K562 (cell line): ENCODE measurements around the gene DUSP9. TPM values are rescaled to one million over a fixed set of nuclear protein-coding genes. Genes with fewer than 3 reads are reported as not detected.

Experiments used
- ATAC-seq: fragments of 200-7000 bp; cut with Tn5 transposase; 3 replicates; pipeline ENCODE4 v1.9.1; 2020; ENCODE audit warnings: moderate library complexity
- BruUV-seq: library from RNA; stranded (reverse); fragments of 400-500 nt; replicated peaks from 2 replicates; lab custom pipeline; 2021; lab: Mats Ljungman, UMichigan
- CTCF ChIA-PET: fragments of 300-600 bp; formaldehyde crosslinking; extraction: SDS; loops from one replicate; lab custom pipeline; 2021; ENCODE audit warnings: low intra/inter-chr PET ratio; lab: Yijun Ruan, JAX
- POLR2A ChIA-PET: fragments of 300-600, 350-650 bp; sonication (Branson Sonifier 250); formaldehyde crosslinking; extraction: SDS; loops from one replicate; lab custom pipeline; 2021; ENCODE audit warnings: antibody characterized with exemption, inconsistent platforms; lab: Yijun Ruan, JAX
- DNase-seq, 4 experiments: peaks; one replicate each; pipeline versions ENCODE4 v3.0.0 to v3.0.0-alpha.2; 2011 to 2018; ENCODE audit warnings: low spot score in 3 of 4, mixed read lengths in 3 of 4; ENCODE audit errors: extremely low read depth in 1 of 4
- FAIRE-seq: peaks from 2 replicates; lab custom pipeline; 2011; peaks lifted over from hg19 to GRCh38; lab: Jason Lieb, UNC
- H2AFZ ChIP-seq: 2 replicates; pipeline ENCODE4 v1.6.0; 2011; ENCODE audit warnings: low read depth, low read length, control low read depth, inconsistent platforms
- H3K27ac ChIP-seq: fragments of 200-600 bp; 3 replicates; pipeline ENCODE4 v1.8.0; 2011; ENCODE audit warnings: low read depth, mild to moderate bottlenecking, control low read depth, inconsistent platforms, low read length, moderate library complexity, mixed read lengths; ENCODE audit errors: extremely low read depth
- H3K27me3 ChIP-seq, 2 experiments: fragments of 300-600 bp in 1 of 2; 2 replicates in 1 of 2; 3 replicates in 1 of 2; pipeline versions ENCODE4 v1.6.0 to v1.8.0; 2011; ENCODE audit warnings: inconsistent platforms in 2 of 2, low read length in 2 of 2, mild to moderate bottlenecking in 1 of 2, mixed read lengths in 1 of 2, moderate library complexity in 1 of 2; ENCODE audit not compliant: control insufficient read depth in 2 of 2, insufficient read depth in 2 of 2
- H3K36me3 ChIP-seq: fragments of 300-600 bp; 3 replicates; pipeline ENCODE4 v1.8.0; 2011; ENCODE audit warnings: mild to moderate bottlenecking, low read length, inconsistent platforms; ENCODE audit not compliant: control insufficient read depth, insufficient read depth
- H3K4me1 ChIP-seq, 2 experiments: fragments of 200-600 bp in 1 of 2; replicated peaks in 1 of 2; 2 replicates in 1 of 2; 3 replicates in 1 of 2; pipeline versions ENCODE4 v1.5.1 to v1.8.0; 2011; ENCODE audit warnings: inconsistent platforms in 2 of 2, low read length in 2 of 2, mild to moderate bottlenecking in 1 of 2, mixed read lengths in 1 of 2, moderate library complexity in 1 of 2; ENCODE audit not compliant: control insufficient read depth in 2 of 2, insufficient read depth in 2 of 2
- H3K4me2 ChIP-seq: 2 replicates; pipeline ENCODE4 v1.6.1; 2011; ENCODE audit warnings: low read length, control low read depth, inconsistent platforms, mixed read lengths; ENCODE audit not compliant: insufficient read depth
- H3K4me3 ChIP-seq: fragments of 200-600 bp; sonication (generic), shearing (Covaris generic); 2 replicates; pipeline ENCODE4 v1.5.1; 2016; ENCODE audit warnings: control low read depth, inconsistent platforms
- H3K79me2 ChIP-seq: fragments of 200-600 bp; 3 replicates; pipeline ENCODE4 v1.8.0; 2011; ENCODE audit warnings: low read length, inconsistent platforms; ENCODE audit not compliant: control insufficient read depth, insufficient read depth
- H3K9ac ChIP-seq, 2 experiments: 2 replicates each; pipeline versions ENCODE4 v1.6.0 to v1.6.1; 2011; ENCODE audit warnings: low read depth in 2 of 2, low read length in 2 of 2, control low read depth in 1 of 2, inconsistent platforms in 1 of 2, mild to moderate bottlenecking in 1 of 2, mixed read lengths in 1 of 2; ENCODE audit not compliant: insufficient read depth in 1 of 2
- H3K9me1 ChIP-seq: one replicate; pipeline ENCODE4 v1.6.0; 2011; ENCODE audit warnings: inconsistent platforms, mild to moderate bottlenecking, low read length, moderate library complexity; ENCODE audit not compliant: control insufficient read depth, insufficient read depth
- H3K9me3 ChIP-seq: replicated peaks from 2 replicates; pipeline ENCODE4 v1.5.1; 2011; ENCODE audit warnings: low read depth, low read length, inconsistent platforms; ENCODE audit not compliant: control insufficient read depth, insufficient read depth
- H4K20me1 ChIP-seq: replicated peaks from 2 replicates; pipeline ENCODE4 v1.6.1; 2011; ENCODE audit warnings: low read length, inconsistent platforms, mixed read lengths; ENCODE audit not compliant: control insufficient read depth, insufficient read depth
- ESRRA ChIP-seq: fragments of 450-650 bp; IDR thresholded peaks from 2 replicates; pipeline ENCODE4 v1.6.1; 2014; ENCODE audit warnings: low read depth, mild to moderate bottlenecking, moderate library complexity, borderline replicate concordance
- KHSRP ChIP-seq: fragments of 450-650 bp; IDR thresholded peaks from 2 replicates; pipeline ENCODE4 v1.6.1; 2017
- MTA1 ChIP-seq: fragments of 450-650 bp; IDR thresholded peaks from 2 replicates; pipeline ENCODE4 v1.6.1; 2017; ENCODE audit warnings: borderline replicate concordance
- SMC3 ChIP-seq: conservative IDR thresholded peaks from 2 replicates; pipeline ENCODE4 v1.6.1; 2011; ENCODE audit warnings: low read depth, low read length, improper control_type of control experiment; ENCODE audit not compliant: insufficient read depth
- ZFX ChIP-seq: sonication (generic); formaldehyde crosslinking; IDR thresholded peaks from 2 replicates; pipeline ENCODE4 v1.8.0; 2022; ENCODE audit warnings: mild to moderate bottlenecking, missing genetic modification reagents, moderate library complexity
- ZKSCAN3 ChIP-seq: fragments of 250-450 bp; sonication (Bioruptor Pico); IDR thresholded peaks from 2 replicates; pipeline ENCODE4 v1.4.0; 2020
- WGBS: fragments of 100-300 bp; shearing (Covaris generic); methylation state at CpG from one replicate; pipeline ENCODE4 v1.1.6; 2016; ENCODE audit warnings: low coverage, mixed read lengths; ENCODE audit not compliant: insufficient coverage; ENCODE audit errors: missing lambda C conversion rate; 5-methylcytosine and 5-hydroxymethylcytosine counted together
- in situ Hi-C: fragments of 300-500 bp; cut with MboI; formaldehyde crosslinking; loops from 4 replicates; pipeline ENCODE4 v1.15.0; 2018; ENCODE audit warnings: inconsistent platforms, mixed read lengths
- intact Hi-C: fragments of 100-400 bp; cut with micrococcal nuclease; formaldehyde crosslinking; loops from 2 replicates; pipeline ENCODE4 v1.14.2; 2022
- polyA plus RNA-seq, 8 experiments: library from polyadenylated mRNA; depleted of rRNA in 4 of 8; stranded (reverse) in 5 of 8; unstranded in 3 of 8; fragments of >200 nt; fragmentation: Nextera tagmentation in 2 of 8; fragmentation: Illumina TruSeq in 1 of 8; extraction: Ambion mirVana in 2 of 8; extraction: Trizol in 1 of 8; gene quantifications; 2 replicates each; pipeline versions ENCODE4 v1.2.1 to v1.2.3, GENCODE V29; 2011 to 2014; ENCODE audit warnings: inconsistent platforms in 1 of 8, missing spikeins in 1 of 8
- total RNA-seq, 7 experiments: library from RNA; depleted of rRNA in 6 of 7; stranded (reverse); fragments of >200 nt in 6 of 7; fragmentation: Illumina TruSeq in 2 of 7; extraction: Trizol in 2 of 7; gene quantifications; 2 replicates each; pipeline versions ENCODE4 v1.2.1 to v1.2.3, GENCODE V29; 2011 to 2021; ENCODE audit warnings: low replicate concordance in 1 of 7
- TF ChIP-seq, protein P1 (sequence below), 2 experiments: fragments of 450-650 bp; formaldehyde crosslinking in 1 of 2; IDR thresholded peaks; 2 replicates each; pipeline versions ENCODE4 v1.4.0 to v1.6.1; 2014 to 2020; ENCODE audit warnings: mild to moderate bottlenecking in 2 of 2, borderline replicate concordance in 1 of 2, low read depth in 1 of 2
- TF ChIP-seq, protein P2 (sequence below), 3 experiments: IDR thresholded peaks in 2 of 3; conservative IDR thresholded peaks in 1 of 3; 2 replicates each; pipeline ENCODE4 v1.5.1; 2011 to 2012; ENCODE audit warnings: low read length in 3 of 3, mild to moderate bottlenecking in 3 of 3, control low read depth in 2 of 3, improper control_type of control experiment in 1 of 3, inconsistent platforms in 1 of 3, low read depth in 1 of 3, mixed read lengths in 1 of 3, moderate library complexity in 1 of 3; ENCODE audit not compliant: insufficient read depth in 2 of 3

The DUSP9 gene
- total and polyA plus RNA-seq, 9 of the 15 experiments (the other 6 are each of a cell fraction or from before 2014, with no cell fraction given), result 0.11 to 14.1 (median 5.5) TPM

DNA sequence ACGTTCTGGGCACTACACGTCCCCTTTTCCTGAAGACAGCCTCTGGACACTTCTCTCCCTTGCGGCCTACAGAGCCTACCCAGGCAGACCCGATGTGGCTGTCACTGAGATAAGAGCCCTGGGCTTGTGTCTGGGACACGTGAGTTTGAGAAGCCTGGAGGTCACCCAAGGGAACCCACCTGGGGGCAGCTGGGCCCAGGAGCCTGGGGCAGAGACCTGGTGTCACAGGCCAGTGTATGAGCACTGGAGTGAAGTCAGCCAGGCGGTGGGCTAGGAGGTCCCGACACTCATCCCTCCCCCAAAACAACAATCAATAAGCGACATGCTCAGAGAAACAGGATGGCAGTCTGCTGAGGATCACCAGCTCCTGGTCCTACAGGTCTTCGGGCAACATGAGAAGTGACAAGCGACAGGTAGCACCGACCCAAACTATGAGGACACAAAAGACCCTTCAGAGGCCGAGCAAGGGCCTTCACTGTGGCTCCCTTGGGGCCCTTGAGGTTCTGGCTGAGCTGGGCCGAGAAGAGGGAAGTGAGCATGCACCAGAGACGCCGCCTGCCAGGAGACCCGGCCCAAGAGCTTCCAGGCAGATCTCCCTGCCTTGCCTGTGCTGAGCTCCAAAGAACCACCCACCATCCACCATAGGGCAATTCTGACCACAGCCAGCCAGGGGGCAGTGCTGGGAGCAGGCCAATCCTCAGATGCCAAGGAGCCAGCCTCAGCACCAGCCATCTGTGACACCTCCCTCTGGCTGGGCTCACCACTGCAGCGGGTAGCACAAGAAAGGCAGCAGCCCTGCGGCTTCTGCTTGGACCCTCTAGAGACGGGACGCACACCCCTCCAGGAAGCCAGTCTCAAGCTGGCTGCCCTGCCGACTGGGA is 11.0 kb upstream of the DUSP9 start:
- Histone ChIP-seq H3K9me3 (no peaks in the 10 kb centered on the region), H3K79me2 (no peaks in the 10 kb centered on the region), H3K9me1 (no peaks in the 10 kb centered on the region), H2AFZ (no peak overlapping the region; the same call in 1 of the 2 replicates), H3K27me3 (peaks cover 7 to 67% of the 10 kb centered on the region in 2 experiments; a peak in 4 of 5 replicates), H3K4me2 (no peak overlapping the region), H3K9ac (no peak overlapping the region), H3K4me1 (peaks cover 0 to 32% of the 10 kb centered on the region in 2 experiments; a peak in 2 of 5 replicates), H3K4me3 (no peak overlapping the region), H4K20me1 (no peaks in the 10 kb centered on the region), H3K27ac (no peak overlapping the region), H3K36me3 (no peaks in the 10 kb centered on the region)
- WGBS, result 14% methylated on average over 15 of the region's 21 CpGs
- peak in 3 of 4 experiments; percentile 38 to 48 (median 47) for DNase-seq
- CTCF ChIA-PET, result no interaction called here
- in situ Hi-C loops (no loop called here), intact Hi-C loops (no loop called here)
- POLR2A ChIA-PET, result interaction anchor here (0.6 to 0.7 kb wide), 2 partner anchors 8 to 604 kb away, joined by 3 read pairs; no protein-coding TSS in a partner anchor
- peak; percentile 78 for ATAC-seq
- BruUV-seq, result no TSS peak
- TF ChIP-seq, protein P1, sequence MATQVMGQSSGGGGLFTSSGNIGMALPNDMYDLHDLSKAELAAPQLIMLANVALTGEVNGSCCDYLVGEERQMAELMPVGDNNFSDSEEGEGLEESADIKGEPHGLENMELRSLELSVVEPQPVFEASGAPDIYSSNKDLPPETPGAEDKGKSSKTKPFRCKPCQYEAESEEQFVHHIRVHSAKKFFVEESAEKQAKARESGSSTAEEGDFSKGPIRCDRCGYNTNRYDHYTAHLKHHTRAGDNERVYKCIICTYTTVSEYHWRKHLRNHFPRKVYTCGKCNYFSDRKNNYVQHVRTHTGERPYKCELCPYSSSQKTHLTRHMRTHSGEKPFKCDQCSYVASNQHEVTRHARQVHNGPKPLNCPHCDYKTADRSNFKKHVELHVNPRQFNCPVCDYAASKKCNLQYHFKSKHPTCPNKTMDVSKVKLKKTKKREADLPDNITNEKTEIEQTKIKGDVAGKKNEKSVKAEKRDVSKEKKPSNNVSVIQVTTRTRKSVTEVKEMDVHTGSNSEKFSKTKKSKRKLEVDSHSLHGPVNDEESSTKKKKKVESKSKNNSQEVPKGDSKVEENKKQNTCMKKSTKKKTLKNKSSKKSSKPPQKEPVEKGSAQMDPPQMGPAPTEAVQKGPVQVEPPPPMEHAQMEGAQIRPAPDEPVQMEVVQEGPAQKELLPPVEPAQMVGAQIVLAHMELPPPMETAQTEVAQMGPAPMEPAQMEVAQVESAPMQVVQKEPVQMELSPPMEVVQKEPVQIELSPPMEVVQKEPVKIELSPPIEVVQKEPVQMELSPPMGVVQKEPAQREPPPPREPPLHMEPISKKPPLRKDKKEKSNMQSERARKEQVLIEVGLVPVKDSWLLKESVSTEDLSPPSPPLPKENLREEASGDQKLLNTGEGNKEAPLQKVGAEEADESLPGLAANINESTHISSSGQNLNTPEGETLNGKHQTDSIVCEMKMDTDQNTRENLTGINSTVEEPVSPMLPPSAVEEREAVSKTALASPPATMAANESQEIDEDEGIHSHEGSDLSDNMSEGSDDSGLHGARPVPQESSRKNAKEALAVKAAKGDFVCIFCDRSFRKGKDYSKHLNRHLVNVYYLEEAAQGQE (IDR thresholded peaks at IDR 0.05; ENCODE audit: borderline replicate concordance), result peak; percentile 9; the same call in 1 of the 2 replicates
- TF ChIP-seq, protein P1 (CRISPR knock-in tag; IDR thresholded peaks at IDR 0.05; ENCODE audit: low read depth), result no peak
- TF ChIP-seq MTA1, result no peak
- TF ChIP-seq ZKSCAN3, result no peak
- peak; percentile 29; the same call in 1 of the 2 replicates for TF ChIP-seq ESRRA
- TF ChIP-seq KHSRP, result no peak
- TF ChIP-seq ZFX, result 0 out of 2 replicates have a peak, but pooled peaks have one; percentile 15
- 0 out of 2 replicates have a peak, but pooled peaks have one; percentile 6 for TF ChIP-seq SMC3
- TF ChIP-seq, protein P2, sequence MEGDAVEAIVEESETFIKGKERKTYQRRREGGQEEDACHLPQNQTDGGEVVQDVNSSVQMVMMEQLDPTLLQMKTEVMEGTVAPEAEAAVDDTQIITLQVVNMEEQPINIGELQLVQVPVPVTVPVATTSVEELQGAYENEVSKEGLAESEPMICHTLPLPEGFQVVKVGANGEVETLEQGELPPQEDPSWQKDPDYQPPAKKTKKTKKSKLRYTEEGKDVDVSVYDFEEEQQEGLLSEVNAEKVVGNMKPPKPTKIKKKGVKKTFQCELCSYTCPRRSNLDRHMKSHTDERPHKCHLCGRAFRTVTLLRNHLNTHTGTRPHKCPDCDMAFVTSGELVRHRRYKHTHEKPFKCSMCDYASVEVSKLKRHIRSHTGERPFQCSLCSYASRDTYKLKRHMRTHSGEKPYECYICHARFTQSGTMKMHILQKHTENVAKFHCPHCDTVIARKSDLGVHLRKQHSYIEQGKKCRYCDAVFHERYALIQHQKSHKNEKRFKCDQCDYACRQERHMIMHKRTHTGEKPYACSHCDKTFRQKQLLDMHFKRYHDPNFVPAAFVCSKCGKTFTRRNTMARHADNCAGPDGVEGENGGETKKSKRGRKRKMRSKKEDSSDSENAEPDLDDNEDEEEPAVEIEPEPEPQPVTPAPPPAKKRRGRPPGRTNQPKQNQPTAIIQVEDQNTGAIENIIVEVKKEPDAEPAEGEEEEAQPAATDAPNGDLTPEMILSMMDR (IDR thresholded peaks at IDR 0.05 in 2 of 3, conservative IDR thresholded peaks at IDR 0.05 in 1 of 3; ENCODE audit: insufficient read depth in 2 of 3, low read depth in 1 of 3, low read length in 3 of 3), result peak; percentile 50 to 75 (median 62)
- FAIRE-seq, result no peak
